ENCODE results near the gene FGGY.
"Not testable (repeated sequence)": the region's sequence is repeated elsewhere in the genome, so short reads cannot be mapped to it uniquely, and the experiment has no call there.

Gene FGGY

DNA sequence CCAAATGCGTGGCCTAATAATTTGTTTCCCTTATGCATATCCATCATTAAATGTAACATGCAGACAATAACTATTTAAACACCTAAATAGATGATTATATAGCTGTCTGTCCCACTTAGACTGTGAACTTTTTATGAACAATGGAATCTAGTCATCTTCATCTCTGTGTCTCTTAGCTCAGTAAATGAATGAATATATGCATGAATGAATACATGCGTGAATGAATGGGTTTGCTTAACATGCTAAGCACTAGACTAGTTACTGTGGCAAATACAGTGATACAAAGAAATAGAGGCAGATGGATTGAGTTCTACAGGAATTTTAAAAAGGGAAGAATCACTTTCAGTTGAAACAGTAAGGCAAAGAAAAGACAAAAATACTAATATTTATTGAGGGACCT, 232.0 kb downstream of the FGGY start:
- no peak overlapping the region for H3K4me2 ChIP-seq (ENCODE audit: low read depth, low read length, poor library complexity, severe bottlenecking)
- no peaks in the 10 kb centered on the region for H3K79me2 ChIP-seq (ENCODE audit: insufficient read depth, low read length)
- no peaks in the 10 kb centered on the region for H3K27me3 ChIP-seq (ENCODE audit: low read length)
- no peaks in the 10 kb centered on the region for H3K36me3 ChIP-seq (ENCODE audit: low read length)
- no peak overlapping the region for H3K4me3 ChIP-seq (ENCODE audit: insufficient read depth, low read length, poor library complexity, severe bottlenecking)
- H3K27ac ChIP-seq (ENCODE audit: low read depth, low read length), result no peak overlapping the region
- H3K9me2 ChIP-seq (replicated peaks; ENCODE audit: insufficient read depth, low read length), result no peaks in the 10 kb centered on the region
- TF ChIP-seq, protein P1, sequence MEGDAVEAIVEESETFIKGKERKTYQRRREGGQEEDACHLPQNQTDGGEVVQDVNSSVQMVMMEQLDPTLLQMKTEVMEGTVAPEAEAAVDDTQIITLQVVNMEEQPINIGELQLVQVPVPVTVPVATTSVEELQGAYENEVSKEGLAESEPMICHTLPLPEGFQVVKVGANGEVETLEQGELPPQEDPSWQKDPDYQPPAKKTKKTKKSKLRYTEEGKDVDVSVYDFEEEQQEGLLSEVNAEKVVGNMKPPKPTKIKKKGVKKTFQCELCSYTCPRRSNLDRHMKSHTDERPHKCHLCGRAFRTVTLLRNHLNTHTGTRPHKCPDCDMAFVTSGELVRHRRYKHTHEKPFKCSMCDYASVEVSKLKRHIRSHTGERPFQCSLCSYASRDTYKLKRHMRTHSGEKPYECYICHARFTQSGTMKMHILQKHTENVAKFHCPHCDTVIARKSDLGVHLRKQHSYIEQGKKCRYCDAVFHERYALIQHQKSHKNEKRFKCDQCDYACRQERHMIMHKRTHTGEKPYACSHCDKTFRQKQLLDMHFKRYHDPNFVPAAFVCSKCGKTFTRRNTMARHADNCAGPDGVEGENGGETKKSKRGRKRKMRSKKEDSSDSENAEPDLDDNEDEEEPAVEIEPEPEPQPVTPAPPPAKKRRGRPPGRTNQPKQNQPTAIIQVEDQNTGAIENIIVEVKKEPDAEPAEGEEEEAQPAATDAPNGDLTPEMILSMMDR (IDR thresholded peaks at IDR 0.05; ENCODE audit: insufficient read depth, low read length, poor library complexity, severe bottlenecking), result no peak
- TF ChIP-seq EZH2phosphoT487 (conservative IDR thresholded peaks at IDR 0.05; ENCODE audit: low read length), result no peak
- H3F3A ChIP-seq (ENCODE audit: insufficient read depth), result no peaks in the 10 kb centered on the region
- H4K20me1 ChIP-seq (ENCODE audit: low read depth, low read length), result no peaks in the 10 kb centered on the region
- no peak overlapping the region for H2AFZ ChIP-seq (ENCODE audit: low read depth, low read length, severe bottlenecking)
- H3K9me3 ChIP-seq (ENCODE audit: insufficient read depth, low read length), result no peaks in the 10 kb centered on the region
- no peak overlapping the region for H3K9ac ChIP-seq (ENCODE audit: low read length)

DNA sequence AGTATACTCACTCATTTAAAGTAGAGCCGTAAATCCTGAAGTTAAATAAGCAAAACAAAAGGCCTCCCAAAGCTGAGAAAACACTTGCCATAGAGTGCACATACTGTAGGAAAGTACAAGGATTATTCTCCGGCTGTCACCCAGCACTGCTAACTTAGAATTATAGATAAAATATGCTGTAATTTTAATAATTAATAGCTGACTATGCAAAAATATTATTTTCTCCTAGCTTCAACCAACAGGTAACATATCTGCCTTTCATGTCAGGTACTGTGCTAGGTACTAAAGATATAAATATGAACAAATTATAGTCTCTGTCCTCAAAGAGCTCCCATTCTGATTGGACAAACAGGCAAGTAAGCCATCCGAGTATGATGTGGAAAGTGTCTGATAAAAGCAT, 233.2 kb downstream of the FGGY start:
- TF ChIP-seq EZH2phosphoT487 (conservative IDR thresholded peaks at IDR 0.05; ENCODE audit: low read length), result no peak
- TF ChIP-seq, protein P1 (IDR thresholded peaks at IDR 0.05; ENCODE audit: insufficient read depth, low read length, poor library complexity, severe bottlenecking), result no peak
- Histone ChIP-seq H3K9me2 (replicated peaks; ENCODE audit: insufficient read depth, low read length) (no peaks in the 10 kb centered on the region), H2AFZ (ENCODE audit: low read depth, low read length, severe bottlenecking) (no peak overlapping the region), H4K20me1 (ENCODE audit: low read depth, low read length) (no peaks in the 10 kb centered on the region), H3K4me2 (ENCODE audit: low read depth, low read length, poor library complexity, severe bottlenecking) (no peak overlapping the region), H3K79me2 (ENCODE audit: insufficient read depth, low read length) (no peaks in the 10 kb centered on the region), H3K4me3 (ENCODE audit: insufficient read depth, low read length, poor library complexity, severe bottlenecking) (no peak overlapping the region), H3K36me3 (ENCODE audit: low read length) (no peaks in the 10 kb centered on the region), H3K27me3 (ENCODE audit: low read length) (no peaks in the 10 kb centered on the region), H3F3A (ENCODE audit: insufficient read depth) (no peaks in the 10 kb centered on the region), H3K27ac (ENCODE audit: low read depth, low read length) (no peak overlapping the region), H3K9me3 (ENCODE audit: insufficient read depth, low read length) (no peaks in the 10 kb centered on the region), H3K9ac (ENCODE audit: low read length) (no peak overlapping the region)

DNA sequence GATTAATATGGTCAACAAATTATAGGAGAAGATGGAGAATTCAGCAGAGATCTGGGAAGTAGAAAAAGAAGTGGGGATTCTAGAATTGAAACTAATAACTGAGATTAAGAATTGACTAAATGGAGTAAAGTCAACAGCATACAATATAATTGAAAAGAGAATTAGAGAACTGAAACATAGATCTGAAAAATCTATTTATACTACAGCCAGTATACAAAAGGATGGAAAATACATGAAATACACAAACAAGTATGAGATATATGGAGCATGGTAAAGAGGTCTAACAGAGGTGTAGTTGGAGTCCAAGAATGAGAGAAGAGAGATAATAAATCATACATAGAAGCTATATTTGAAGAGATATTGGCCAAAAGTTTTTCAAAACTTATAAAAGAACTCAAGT, 235.2 kb downstream of the FGGY start:
- TF ChIP-seq, protein P1 (IDR thresholded peaks at IDR 0.05; ENCODE audit: insufficient read depth, low read length, poor library complexity, severe bottlenecking), result no peak
- Histone ChIP-seq H3K9me2 (replicated peaks; ENCODE audit: insufficient read depth, low read length) (no peaks in the 10 kb centered on the region), H3K4me3 (ENCODE audit: insufficient read depth, low read length, poor library complexity, severe bottlenecking) (no peak overlapping the region), H3K27me3 (ENCODE audit: low read length) (no peaks in the 10 kb centered on the region), H3K4me2 (ENCODE audit: low read depth, low read length, poor library complexity, severe bottlenecking) (no peak overlapping the region), H3K27ac (ENCODE audit: low read depth, low read length) (no peak overlapping the region), H3K9me3 (ENCODE audit: insufficient read depth, low read length) (no peaks in the 10 kb centered on the region), H3K36me3 (ENCODE audit: low read length) (no peaks in the 10 kb centered on the region), H3F3A (ENCODE audit: insufficient read depth) (no peaks in the 10 kb centered on the region), H3K9ac (ENCODE audit: low read length) (no peak overlapping the region), H3K79me2 (ENCODE audit: insufficient read depth, low read length) (no peaks in the 10 kb centered on the region), H4K20me1 (ENCODE audit: low read depth, low read length) (no peaks in the 10 kb centered on the region), H2AFZ (ENCODE audit: low read depth, low read length, severe bottlenecking) (no peak overlapping the region)

DNA sequence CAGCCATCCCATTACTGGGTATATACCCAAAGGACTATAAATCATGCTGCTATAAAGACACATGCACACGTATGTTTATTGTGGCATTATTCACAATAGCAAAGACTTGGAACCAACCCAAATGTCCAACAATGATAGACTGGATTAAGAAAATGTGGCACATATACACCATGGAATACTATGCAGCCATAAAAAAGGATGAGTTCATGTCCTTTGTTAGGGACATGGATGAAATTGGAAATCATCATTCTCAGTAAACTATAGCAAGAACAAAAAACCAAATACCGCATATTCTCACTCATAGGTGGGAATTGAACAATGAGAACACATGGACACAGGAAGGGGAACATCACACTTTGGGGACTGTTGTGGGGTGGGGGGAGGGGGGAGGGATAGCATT, 241.6 kb downstream of the FGGY start:
- not testable (repeated sequence) for H2AFZ ChIP-seq (ENCODE audit: low read depth, low read length, severe bottlenecking); H3K9me2 ChIP-seq (replicated peaks; ENCODE audit: insufficient read depth, low read length); H3K79me2 ChIP-seq (ENCODE audit: insufficient read depth, low read length); H3K27me3 ChIP-seq (ENCODE audit: low read length); H3K9me3 ChIP-seq (ENCODE audit: insufficient read depth, low read length); H3K27ac ChIP-seq (ENCODE audit: low read depth, low read length); H3K4me2 ChIP-seq (ENCODE audit: low read depth, low read length, poor library complexity, severe bottlenecking); H3K4me3 ChIP-seq (ENCODE audit: insufficient read depth, low read length, poor library complexity, severe bottlenecking); H3K9ac ChIP-seq (ENCODE audit: low read length); H3K36me3 ChIP-seq (ENCODE audit: low read length); H4K20me1 ChIP-seq (ENCODE audit: low read depth, low read length); H3F3A ChIP-seq (ENCODE audit: insufficient read depth)
